CD4-positive, alpha-beta T cell treated with Interleukin-4 for 1 hour (primary cell): ENCODE results near the gene KCTD20.
"Not testable (repeated sequence)": the region's sequence is repeated elsewhere in the genome, so short reads cannot be mapped to it uniquely, and the experiment has no call there.

Source experiments
- DNase-seq, 2 donors: peaks; one replicate each; pipeline ENCODE4 v3.0.0-alpha.2; 2020 to 2022

KCTD20 gene

GRCh38 chr6:36442671-36443470 is at the start of gene KCTD20, which contains the start of gene PXT1:
KCTD20 (plus strand) TSS chr6:36443000; CDS start chr6:36470098, 27,098 bp downstream.
PXT1 (minus strand) TSS chr6:36442854; CDS start chr6:36426082, 16,772 bp downstream.
- DNase-seq: peak; percentile 85 to 87

- DNase-seq: no peak
Measured at GRCh38 chr6:36399970-36400369, 42.8 kb upstream of the KCTD20 start.

GRCh38 chr6:36402481-36402880 is 40.3 kb upstream of the KCTD20 start:
- DNase-seq: no peak

GRCh38 chr6:36404164-36404563 is 38.6 kb upstream of the KCTD20 start:
- DNase-seq: no peak

- DNase-seq: not testable (repeated sequence)
Measured at GRCh38 chr6:36409718-36410117, 33.1 kb upstream of the KCTD20 start.

- no peak for DNase-seq
Measured at GRCh38 chr6:36413489-36414480, 29.0 kb upstream of the KCTD20 start.

GRCh38 chr6:36414481-36414880 is 28.3 kb upstream of the KCTD20 start:
- DNase-seq: no peak

- no peak for DNase-seq
Measured at GRCh38 chr6:36418558-36418957, 24.2 kb upstream of the KCTD20 start.

- DNase-seq: no peak
Measured at GRCh38 chr6:36419310-36419709, 23.5 kb upstream of the KCTD20 start.

GRCh38 chr6:36422714-36423100 is 20.1 kb upstream of the KCTD20 start:
- DNase-seq: no peak

- peak; percentile 97 for DNase-seq
Measured at GRCh38 chr6:36423101-36423824, 19.5 kb upstream of the KCTD20 start.

- no peak for DNase-seq
Measured at GRCh38 chr6:36426622-36427021, 16.2 kb upstream of the KCTD20 start.

- no peak for DNase-seq
Measured at GRCh38 chr6:36428911-36429310, 13.9 kb upstream of the KCTD20 start.

- DNase-seq: no peak
Measured at GRCh38 chr6:36430351-36430750, 12.4 kb upstream of the KCTD20 start.

GRCh38 chr6:36431197-36431596 is 11.6 kb upstream of the KCTD20 start:
- no peak for DNase-seq

GRCh38 chr6:36432151-36432671 is 10.6 kb upstream of the KCTD20 start:
- DNase-seq: no peak

GRCh38 chr6:36436466-36436865 is 6.3 kb upstream of the KCTD20 start:
- no peak for DNase-seq

- DNase-seq: peak; percentile 82 to 92
Measured at GRCh38 chr6:36441307-36441894, 1.4 kb upstream of the KCTD20 start.

GRCh38 chr6:36442103-36442670 is 613 bp upstream of the KCTD20 start:
- DNase-seq: no peak

- DNase-seq: peak in 1 of 2 donors; percentile 36
Measured at GRCh38 chr6:36443471-36444428, 950 bp downstream of the KCTD20 start.

GRCh38 chr6:36444470-36444869 is 1.7 kb downstream of the KCTD20 start:
- DNase-seq: no peak
